GM19455 (cell line): ENCODE measurements around the gene NLN.
"Not testable (repeated sequence)": the region's sequence is repeated elsewhere in the genome, so short reads cannot be mapped to it uniquely, and the experiment has no call there.

Experiments used
- ATAC-seq: cut with Tn5 transposase; IDR thresholded peaks from one replicate; pipeline ENCODE4 v1.9.1; 2021; ENCODE audit not compliant: unreplicated experiment

Gene NLN

DNA sequence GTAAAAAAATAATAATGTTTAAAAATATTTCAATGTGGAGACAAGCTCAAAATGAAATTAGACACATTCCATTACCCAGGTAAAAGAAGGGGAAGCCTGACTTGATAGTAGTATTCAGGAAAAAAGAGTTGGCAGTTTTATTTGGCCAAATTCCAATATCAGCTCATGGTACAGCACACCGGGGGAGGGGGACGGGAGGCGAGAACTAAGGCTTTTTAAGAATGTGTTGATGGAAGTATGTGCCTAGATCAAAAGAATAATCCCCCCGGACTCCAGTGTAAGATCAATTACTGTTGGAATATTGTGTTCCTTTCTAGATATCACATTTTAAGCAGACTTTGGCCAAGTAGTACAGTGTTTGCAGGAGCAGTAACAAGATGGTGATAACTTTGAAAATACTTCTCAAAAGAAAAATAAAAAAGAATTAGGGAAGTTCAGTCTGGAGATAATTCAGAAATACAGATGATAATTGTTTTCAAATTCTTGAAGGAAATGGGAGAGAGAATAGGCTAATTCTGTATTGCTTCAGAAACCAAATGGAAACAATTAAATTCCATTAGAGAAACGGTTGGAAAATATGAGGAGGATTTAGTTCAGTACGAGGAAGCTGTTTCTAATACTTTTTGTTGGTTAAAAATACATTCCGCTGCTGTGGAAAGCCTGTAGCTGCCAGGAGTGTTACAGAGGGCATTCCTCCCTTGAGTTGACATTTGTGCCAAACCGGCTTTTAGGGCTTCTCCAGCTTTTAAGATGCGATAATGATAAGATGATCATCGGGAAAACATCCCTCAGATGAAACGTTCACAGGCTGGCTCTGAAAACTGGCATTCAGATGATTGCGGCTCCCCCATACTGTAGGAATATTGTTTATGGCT, 106.3 kb downstream of the NLN start:
- ATAC-seq = no peak

DNA sequence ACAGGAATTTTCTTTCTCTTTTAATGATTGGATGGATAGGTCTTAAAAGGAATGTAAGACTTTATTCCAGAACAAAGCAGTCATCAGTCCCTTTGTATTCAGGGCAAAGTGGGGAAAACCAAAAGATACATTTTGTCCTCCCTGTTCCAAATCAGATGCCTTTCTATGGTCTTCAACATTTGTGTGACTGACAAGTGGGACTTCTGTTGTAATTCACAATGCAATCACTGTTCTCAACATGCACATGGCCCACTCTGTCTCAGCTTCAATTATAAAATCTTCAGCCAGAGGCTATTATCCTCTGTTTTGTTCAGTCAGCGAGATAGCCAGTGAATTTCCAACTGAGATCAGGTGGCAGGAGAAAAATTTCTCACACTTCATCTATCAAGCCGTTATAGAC, 108.9 kb downstream of the NLN start:
- no peak for ATAC-seq

DNA sequence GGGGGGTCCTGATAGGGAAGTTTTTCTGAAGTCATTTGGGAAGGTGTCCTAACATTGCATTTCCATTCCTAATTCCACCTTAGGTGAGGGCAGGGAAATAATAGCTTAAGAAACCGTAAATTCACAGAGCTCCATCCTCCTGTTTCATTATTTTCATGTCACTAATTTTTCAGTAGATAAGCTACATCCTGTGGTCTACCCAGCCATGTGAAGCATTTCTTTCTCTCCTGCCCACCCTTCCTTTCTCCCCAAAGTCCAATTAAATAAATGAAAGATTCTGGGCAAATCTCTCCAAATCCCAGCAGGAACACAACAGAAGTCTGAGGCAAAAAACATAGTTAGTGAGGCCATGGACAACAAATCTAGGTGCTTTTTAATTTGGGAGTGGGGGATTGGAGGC, 109.3 kb downstream of the NLN start:
- no peak for ATAC-seq

DNA sequence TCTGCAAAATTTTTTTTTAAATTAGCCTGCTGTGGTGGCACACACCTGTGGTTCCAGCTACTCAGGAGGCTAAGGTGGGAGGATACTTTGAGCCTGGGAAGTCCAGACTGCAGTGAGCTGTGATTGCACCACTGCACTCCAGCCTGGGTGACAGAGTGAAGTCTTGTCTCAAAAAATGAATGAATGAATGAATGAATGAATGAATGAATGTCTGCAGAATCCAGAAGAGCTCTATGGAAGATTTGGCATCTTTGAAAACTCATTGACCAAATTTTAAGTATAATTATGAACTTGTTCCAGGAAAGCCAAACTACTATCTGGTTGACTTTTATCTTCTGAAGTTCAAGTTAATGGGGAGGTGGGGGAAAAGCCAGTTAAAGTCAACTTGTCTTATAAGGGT, 110.1 kb downstream of the NLN start:
- ATAC-seq = no peak

DNA sequence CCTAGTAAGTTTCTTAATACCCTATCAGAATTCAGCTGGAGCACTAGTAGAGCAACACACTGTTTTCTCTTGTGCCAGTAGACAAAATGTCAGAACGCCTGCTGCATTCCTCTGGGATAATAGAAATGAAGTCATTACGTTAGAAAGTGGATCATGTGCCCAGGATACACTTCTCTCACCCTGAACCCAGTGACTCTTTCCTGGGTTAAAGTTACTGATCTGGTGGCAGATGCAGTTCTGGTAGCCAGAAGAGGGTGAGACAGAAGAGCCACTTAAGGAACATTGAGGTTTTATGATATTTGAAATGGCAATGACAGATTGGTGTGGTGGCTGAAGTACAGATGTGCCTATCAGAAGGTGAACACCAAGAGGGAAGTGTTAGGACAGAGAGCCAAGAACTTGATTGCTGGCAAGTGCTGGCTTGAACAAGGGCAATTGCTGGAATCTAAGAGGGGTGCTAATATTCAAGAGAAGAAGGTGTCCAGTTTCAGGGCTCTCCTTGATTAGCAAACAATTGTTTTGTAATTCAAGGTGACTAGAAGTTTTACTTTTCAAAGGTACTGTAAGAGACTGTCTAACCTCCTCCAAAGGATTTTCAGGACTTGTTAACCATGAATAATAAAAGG, 110.7 kb downstream of the NLN start:
- ATAC-seq = no peak

DNA sequence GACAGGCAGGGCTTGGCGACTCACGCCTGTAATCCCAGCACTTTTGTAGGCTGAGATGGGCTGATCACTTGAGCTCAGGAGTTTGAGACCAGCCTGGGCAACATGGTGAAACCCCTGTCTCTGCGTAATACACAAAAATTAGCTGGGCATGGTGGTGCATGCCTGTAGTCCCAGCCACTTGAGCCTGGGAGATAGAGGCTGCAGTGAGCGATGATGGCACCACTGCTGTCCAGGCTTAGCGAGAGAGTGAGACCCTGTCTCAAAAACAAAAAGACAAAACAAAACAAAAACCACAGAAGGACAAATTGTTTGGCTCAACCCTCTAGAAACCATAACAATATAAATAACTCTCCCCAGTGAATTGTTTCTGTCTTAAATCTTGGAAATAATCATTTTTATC, 111.8 kb downstream of the NLN start:
- ATAC-seq = no peak

DNA sequence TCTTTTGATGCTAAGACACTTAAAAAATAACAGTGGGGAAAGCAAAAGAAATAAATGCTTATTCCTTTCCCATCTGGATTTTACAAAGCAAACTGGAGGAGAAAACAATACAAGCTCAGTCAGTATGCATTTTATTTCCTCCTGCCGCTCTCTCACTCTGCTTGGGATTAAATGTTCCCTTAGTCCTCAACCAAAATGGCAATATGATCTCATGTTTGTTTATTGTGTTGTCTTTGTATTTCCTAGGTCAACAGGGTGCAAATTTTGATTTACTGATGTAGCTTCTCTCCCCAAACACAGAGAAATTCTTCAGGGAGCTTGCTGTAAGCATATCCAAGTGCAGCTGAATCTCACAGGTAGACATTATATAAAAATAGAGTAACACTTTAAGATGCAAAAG, 112.3 kb downstream of the NLN start:
- no peak for ATAC-seq

DNA sequence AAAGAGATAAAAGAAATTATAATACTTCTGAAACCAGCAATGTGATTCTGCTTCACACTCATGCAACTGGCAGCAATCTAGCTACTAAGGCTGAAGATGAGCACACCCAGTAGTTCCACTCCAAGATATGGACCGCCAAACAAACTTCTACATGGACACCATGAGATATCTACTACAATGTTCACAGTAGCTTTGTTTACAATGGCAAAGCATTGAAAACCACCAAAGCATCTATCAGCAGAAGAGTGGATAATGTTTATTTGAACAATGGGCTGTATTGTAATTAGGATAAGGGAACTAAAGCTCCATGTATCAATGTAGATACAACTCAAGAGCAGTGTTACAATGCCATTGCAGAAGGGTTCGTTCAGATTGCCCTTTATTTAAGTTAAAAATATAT, 113.2 kb downstream of the NLN start:
- no peak for ATAC-seq

DNA sequence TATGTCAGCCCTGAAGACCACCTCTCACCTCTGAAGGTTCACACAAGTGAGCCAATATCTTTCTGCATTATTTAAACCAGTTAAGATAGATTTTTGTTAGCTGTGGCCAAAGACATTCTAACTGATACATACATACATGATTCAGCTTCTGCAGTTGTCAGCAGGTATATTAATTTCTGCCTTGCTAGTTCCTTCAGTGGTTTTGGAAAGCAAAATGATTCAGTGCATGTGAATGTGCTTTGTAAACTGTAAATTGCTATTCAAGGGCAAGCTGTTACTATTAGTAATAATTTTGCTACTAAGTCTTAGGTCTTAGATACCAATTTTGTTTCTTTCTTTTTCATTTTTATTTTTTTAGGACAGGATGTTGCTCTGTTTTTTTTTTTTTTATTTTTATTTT, 115.1 kb downstream of the NLN start:
- ATAC-seq = no peak

DNA sequence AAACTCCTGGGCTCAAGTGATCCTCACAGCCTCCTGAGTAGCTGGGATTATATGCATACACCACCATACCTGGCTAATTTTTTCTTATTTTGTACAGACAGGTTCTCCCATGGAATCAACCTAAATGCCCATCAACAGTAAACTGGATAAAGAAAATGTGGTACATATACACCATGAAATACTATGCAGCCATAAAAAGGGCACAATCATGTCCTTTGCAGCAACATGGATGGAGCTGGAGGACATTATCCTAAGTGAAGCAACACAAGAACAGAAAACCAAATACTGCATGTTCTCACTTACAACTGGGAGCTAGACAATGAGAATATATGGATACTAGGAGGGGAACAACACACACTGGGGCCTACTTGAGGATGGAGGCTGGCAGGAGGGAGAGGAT, 117.2 kb downstream of the NLN start:
- ATAC-seq = not testable (repeated sequence)

DNA sequence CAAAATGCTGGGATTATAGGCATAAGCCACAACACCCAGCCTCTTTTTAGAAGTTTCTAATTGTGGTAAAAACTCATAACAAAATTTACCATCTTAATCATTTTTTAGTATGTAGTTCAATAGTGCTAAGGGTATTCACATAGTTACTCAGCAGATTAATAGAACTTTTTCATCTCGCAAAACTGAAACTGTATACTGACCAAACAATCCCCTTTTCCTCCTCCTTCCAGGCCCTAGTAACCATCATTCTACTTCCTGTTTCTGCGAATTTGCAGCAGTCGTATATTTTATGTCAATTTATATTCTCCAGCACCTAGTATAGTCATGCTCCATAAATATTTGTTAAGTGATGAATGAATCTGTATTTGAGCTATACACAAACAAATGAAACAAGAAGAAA, 118.1 kb downstream of the NLN start:
- no peak for ATAC-seq

DNA sequence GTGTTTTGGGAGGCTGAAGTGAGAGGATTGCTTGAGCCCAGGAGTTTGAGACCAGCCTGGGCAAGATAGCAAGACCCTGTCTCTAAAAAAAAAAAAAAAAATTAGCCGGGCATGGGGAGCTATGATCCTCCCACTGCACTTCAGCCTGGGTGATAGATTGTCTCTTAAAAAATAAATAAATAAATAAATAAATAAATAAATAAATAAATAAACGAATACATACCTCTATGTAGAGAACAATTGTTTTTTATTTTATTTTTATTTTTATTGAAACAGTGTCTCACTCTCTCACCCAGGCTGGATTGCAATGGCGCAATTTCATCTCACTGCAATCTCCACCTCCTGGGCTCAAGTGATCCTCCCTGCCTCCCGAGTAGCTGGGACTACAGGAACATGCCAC, 122.8 kb downstream of the NLN start:
- not testable (repeated sequence) for ATAC-seq

DNA sequence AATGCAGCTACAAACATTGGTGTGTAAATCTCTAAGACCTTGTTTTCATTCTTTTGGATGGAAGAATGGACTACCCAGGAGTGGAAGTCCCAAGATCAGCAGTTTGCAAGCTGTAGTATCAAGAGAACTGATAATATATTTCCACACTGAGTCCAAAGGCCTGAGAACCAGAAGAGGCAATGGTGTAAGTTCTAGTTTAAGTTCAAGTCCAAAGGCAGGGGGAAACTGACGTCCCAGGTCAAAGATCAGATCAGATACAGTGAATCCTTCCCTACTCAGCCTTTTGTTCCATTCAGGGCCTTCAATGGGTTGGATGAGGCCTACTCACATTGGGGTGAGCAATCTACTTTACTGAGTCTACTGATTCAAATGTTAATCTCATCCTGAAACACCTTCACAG, 124.1 kb downstream of the NLN start:
- no peak for ATAC-seq

DNA sequence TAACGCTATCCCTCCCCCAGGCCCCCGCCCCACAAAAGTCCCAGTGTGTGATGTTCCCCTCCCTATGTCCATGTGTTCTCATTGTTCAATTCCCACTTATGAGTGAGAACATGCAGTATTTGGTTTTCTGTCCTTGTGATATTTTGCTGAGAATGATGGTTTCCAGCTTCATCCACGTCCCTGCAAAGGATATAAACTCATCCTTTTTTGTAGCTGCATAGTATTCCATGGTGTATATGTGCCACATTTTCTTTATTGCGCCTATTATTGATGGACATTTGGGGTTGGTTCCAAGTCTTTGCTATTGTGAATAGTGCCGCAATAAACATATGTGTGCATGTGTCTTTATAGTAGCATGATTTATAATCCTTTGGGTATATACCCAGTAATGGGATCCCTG, 125.0 kb downstream of the NLN start:
- ATAC-seq = not testable (repeated sequence)

DNA sequence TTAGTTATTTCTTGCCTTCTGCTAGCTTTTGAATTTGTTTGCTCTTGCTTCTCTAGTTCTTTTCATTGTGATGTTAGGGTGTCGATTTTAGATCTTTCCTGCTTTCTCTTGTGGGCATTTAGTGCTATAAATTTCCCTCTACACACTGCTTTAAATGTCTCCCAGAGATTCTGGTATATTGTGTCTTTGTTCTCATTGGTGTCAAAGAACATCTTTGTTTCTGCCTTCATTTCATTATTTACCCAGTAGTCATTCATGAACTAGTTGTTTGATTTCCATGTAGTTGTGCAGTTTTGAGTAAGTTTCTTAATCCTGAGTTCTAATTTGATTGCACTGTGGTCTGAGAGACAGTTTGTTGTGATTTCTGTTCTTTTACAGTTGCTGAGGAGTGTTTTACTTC, 127.9 kb downstream of the NLN start:
- ATAC-seq = not testable (repeated sequence)

DNA sequence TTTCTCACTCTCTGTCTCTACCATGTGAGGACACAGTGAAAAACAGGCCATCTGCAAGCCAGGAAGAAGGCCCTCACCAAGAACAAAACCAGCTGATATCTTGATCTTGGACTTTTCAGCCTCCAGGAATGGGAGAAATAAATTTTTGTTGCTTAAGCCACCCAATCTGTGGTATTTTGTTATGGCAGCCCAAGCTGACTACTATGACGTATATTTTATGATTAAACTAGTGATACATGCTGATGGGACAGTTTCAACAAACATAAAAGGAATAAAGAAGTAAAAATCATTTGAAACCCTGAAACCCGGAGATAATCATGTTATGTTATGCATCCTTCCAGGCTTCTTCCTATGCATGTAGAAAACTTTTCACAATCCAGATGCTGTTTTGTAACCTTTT, 132.9 kb downstream of the NLN start:
- no peak for ATAC-seq

DNA sequence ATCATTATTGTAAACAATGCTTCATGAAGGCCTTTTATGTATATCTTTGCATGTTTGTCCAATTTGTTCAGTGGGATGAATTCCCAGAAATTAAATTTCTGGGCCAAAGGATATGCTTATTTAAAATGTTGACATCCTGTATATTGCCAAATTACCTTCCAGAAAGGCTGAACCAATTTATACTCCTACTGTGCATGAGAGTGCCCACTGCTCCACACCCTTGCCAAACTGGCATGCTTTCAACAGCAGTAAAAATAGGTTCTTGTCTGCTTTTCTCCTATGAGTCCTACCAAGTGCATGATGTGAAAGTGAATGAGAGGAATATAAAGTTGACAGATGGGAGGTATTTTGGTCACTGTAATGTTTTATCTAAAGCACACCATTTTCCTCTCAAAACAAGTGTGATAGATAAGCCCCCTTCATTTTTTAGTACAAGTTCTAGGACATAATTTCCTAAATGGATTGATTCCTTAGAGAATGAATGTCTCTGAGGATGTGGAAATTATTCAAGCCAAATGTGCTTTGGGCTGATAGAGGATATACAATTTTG, 133.8 kb downstream of the NLN start:
- ATAC-seq = no peak

DNA sequence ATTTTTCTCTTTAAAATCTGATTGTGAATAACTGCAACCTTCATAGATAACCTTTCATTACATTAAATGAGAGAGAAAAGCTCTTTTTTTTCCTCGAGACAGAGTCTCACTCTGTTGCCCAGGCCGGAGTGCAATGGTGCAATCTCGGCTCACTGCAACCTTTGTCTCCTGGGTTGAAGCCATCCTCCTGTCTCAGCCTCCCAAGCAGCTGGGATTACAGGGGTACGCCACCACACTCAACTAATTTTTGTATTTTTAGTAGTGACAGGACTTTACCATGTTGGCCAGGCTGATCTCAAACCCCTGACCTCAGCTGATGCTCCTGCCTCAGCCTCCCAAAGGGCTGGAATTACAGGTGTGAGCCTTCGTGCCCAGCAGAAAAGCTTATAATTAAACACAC, 134.5 kb downstream of the NLN start:
- no peak for ATAC-seq

DNA sequence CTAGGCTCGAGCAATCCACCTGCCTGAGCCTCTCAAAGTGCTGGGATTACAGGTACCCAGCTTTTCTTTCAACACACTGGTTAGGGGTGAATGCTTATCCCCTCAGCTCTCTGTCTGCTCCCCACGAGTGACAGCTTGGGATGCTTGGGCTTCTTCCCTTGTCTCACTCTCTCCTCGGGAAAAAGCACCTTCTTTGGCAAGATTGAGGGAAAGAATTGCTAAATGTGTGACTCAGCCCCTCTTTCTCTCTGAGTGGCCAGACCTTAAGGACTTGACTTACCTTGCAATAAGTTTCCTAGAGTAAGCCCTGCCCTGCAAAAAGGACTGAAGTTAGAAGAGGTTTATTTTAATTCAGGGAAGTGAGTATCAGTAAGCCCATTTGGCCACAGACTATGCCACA, 136.3 kb downstream of the NLN start:
- ATAC-seq = no peak

DNA sequence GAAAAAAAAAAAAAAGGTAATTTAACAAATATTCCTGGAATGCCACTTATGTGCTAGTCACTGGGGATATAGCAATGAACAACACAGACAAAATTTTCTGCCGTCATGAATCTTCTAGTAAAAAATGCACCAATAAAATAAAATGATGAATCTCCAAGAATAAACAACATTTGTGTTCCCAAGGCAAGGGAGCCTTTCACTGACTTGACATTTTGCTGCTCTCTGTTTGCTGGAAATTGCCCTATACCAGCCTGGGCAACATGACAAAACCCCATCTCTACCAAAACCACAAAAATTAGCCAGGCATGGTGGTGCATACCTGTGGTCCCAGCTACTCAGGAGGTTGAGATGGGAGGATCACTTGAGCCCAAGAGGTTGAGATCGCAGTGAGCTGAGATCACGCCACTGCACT, 139.8 kb downstream of the NLN start:
- no peak for ATAC-seq

DNA sequence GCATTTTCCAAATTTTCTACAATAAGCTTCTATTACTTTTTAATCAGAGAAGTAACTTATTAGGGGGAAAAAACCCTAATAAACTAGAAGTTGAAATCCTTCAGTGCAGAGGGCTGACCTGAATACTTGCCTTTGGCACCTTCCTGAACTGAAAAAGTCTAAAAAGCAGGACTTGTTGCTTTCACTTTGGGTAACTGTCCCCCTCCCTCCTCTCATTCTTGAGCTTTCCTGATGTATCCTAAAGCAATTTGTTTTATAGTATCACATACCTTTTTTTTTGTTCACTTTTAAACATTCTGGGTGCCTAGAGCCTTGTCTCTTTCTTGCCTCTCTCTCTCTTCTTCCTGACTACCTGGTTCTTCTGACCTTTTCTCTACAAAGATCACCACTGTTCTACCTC, 140.4 kb downstream of the NLN start:
- no peak for ATAC-seq

DNA sequence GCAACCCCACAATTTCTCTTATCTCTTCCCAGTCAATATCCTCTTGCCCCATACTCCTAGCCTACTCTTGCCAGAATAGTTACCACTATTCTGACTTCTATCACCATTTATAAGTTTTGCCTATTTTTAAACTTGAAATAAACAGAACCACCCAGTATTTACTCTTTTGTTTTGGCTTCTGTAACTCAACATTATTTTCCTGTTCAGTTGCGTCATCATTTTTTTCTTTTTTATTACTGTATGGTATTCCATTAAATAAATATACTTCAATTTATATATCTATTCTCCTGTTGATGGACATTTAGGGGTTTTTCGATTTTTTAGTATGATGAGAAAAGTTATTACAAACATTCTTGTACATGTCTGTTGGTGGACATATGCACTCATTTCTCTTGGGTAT, 141.7 kb downstream of the NLN start:
- no peak for ATAC-seq
